HepG2 (cell line): ENCODE results near the gene SCP2. TPM values are rescaled to one million over a fixed set of nuclear protein-coding genes. Genes with fewer than 3 reads are reported as not detected.

Source experiments
- ATF5 ChIP-seq: sonication (generic); formaldehyde crosslinking; IDR thresholded peaks from 2 replicates; pipeline ENCODE4 v1.4.0; 2020; ENCODE audit warnings: mild to moderate bottlenecking, low read depth, missing genetic modification reagents
- BRF2 ChIP-seq: sonication (generic); formaldehyde crosslinking; IDR thresholded peaks from 2 replicates; pipeline ENCODE4 v1.8.1; 2022; ENCODE audit warnings: mild to moderate bottlenecking, missing genetic modification reagents
- EP300 ChIP-seq, 3 experiments: sonication (generic) in 1 of 3; formaldehyde crosslinking in 1 of 3; IDR thresholded peaks; 2 replicates each; pipeline versions ENCODE4 v1.5.1 to v1.6.1; 2011 to 2020; ENCODE audit warnings: low read depth in 2 of 3, low read length in 2 of 3, borderline replicate concordance in 1 of 3, improper control_type of control experiment in 1 of 3, mild to moderate bottlenecking in 1 of 3, missing genetic modification reagents in 1 of 3, moderate library complexity in 1 of 3
- FOXK1 ChIP-seq: sonication (generic); formaldehyde crosslinking; IDR thresholded peaks from 2 replicates; pipeline ENCODE4 v1.4.0; 2020; ENCODE audit warnings: low read depth, missing genetic modification reagents, borderline replicate concordance
- FOXP1 ChIP-seq, 2 experiments: fragments of 450-650 bp in 1 of 2; IDR thresholded peaks; 2 replicates each; pipeline ENCODE4 v1.6.1; 2017 to 2018; ENCODE audit warnings: antibody characterized with exemption in 1 of 2
- KAT2B ChIP-seq: fragments of 150-350 bp; IDR thresholded peaks from 2 replicates; pipeline ENCODE4 v1.6.1; 2014; ENCODE audit warnings: low read depth, low read length, borderline replicate concordance
- MEIS2 ChIP-seq: sonication (generic); formaldehyde crosslinking; IDR thresholded peaks from 2 replicates; pipeline ENCODE4 v1.9.0; 2021; ENCODE audit warnings: mild to moderate bottlenecking, missing genetic modification reagents
- NBN ChIP-seq: fragments of 450-650 bp; conservative IDR thresholded peaks from 2 replicates; pipeline ENCODE4 v1.6.1; 2017
- PHF20 ChIP-seq: sonication (generic); formaldehyde crosslinking; IDR thresholded peaks from 2 replicates; pipeline ENCODE4 v1.5.0; 2020; ENCODE audit warnings: mild to moderate bottlenecking, missing genetic modification reagents
- RBM39 ChIP-seq: fragments of 200-400 bp; formaldehyde crosslinking; IDR thresholded peaks from one replicate; pipeline ENCODE4 v1.6.1; 2018; ENCODE audit warnings: antibody characterized with exemption, mild to moderate bottlenecking, low read depth, low read length; ENCODE audit not compliant: poor library complexity, severe bottlenecking
- RORA ChIP-seq: sonication (generic); formaldehyde crosslinking; IDR thresholded peaks from 2 replicates; pipeline ENCODE4 v1.5.0; 2020; ENCODE audit warnings: mild to moderate bottlenecking, missing genetic modification reagents, moderate library complexity
- SMARCC2 ChIP-seq: fragments of 450-650 bp; IDR thresholded peaks from 2 replicates; pipeline ENCODE4 v1.6.1; 2017; ENCODE audit warnings: antibody characterized with exemption, mild to moderate bottlenecking
- SP2 ChIP-seq: sonication (generic); formaldehyde crosslinking; IDR thresholded peaks from 2 replicates; pipeline ENCODE4 v1.5.1; 2020; ENCODE audit warnings: mild to moderate bottlenecking, missing genetic modification reagents
- STAT5B ChIP-seq: sonication (generic); formaldehyde crosslinking; IDR thresholded peaks from 2 replicates; pipeline ENCODE4 v1.4.0; 2020; ENCODE audit warnings: missing genetic modification reagents
- ZBTB20 ChIP-seq: sonication (generic); formaldehyde crosslinking; IDR thresholded peaks from 2 replicates; pipeline ENCODE4 v1.8.1; 2023; ENCODE audit warnings: missing genetic modification reagents, low read depth, mild to moderate bottlenecking, borderline replicate concordance
- ZKSCAN5 ChIP-seq: sonication (generic); formaldehyde crosslinking; IDR thresholded peaks from 2 replicates; pipeline ENCODE4 v1.5.1; 2020; ENCODE audit warnings: mild to moderate bottlenecking, missing genetic modification reagents
- ZMYM3 ChIP-seq: sonication (generic); formaldehyde crosslinking; IDR thresholded peaks from 2 replicates; pipeline ENCODE4 v1.5.1; 2020; ENCODE audit warnings: mild to moderate bottlenecking, missing genetic modification reagents
- ZNF616 ChIP-seq: sonication (generic); formaldehyde crosslinking; IDR thresholded peaks from 2 replicates; pipeline ENCODE4 v1.5.0; 2020; ENCODE audit warnings: low read depth, mild to moderate bottlenecking, missing genetic modification reagents
- ZNF687 ChIP-seq: sonication (generic); formaldehyde crosslinking; IDR thresholded peaks from 2 replicates; pipeline ENCODE4 v1.5.1; 2020; ENCODE audit warnings: mild to moderate bottlenecking, missing genetic modification reagents, moderate library complexity
- ZNF773 ChIP-seq: sonication (generic); formaldehyde crosslinking; IDR thresholded peaks from 2 replicates; pipeline ENCODE4 v1.4.0; 2020; ENCODE audit warnings: missing genetic modification reagents, borderline replicate concordance
- polyA plus RNA-seq, 8 experiments: library from polyadenylated mRNA; depleted of rRNA in 3 of 8; stranded (reverse) in 7 of 8; unstranded in 1 of 8; fragments of >200 nt; fragmentation: Illumina TruSeq in 4 of 8; extraction: Trizol in 4 of 8; gene quantifications; 2 replicates each; pipeline versions ENCODE4 v1.2.1 to v1.2.3, GENCODE V29; 2011 to 2016; ENCODE audit warnings: low read depth in 4 of 8, missing spikeins in 1 of 8, mixed read lengths in 1 of 8; ENCODE audit not compliant: insufficient read depth in 1 of 8
- total RNA-seq, 5 experiments: library from RNA; depleted of rRNA; stranded (reverse); fragments of >200 nt; fragmentation: Illumina TruSeq; extraction: Trizol; gene quantifications; 2 replicates each; pipeline ENCODE4 v1.2.3, GENCODE V29; 2016; ENCODE audit warnings: low read depth in 1 of 5
- TF ChIP-seq, protein P1 (sequence below): IDR thresholded peaks from 2 replicates; pipeline ENCODE4 v1.6.1; 2016; ENCODE audit warnings: control low read depth

Gene SCP2
- total and polyA plus RNA-seq, 2 of the 13 experiments (the other 11 are each of a cell fraction or from before 2014, with no cell fraction given), result 59.0 to 133 TPM

DNA sequence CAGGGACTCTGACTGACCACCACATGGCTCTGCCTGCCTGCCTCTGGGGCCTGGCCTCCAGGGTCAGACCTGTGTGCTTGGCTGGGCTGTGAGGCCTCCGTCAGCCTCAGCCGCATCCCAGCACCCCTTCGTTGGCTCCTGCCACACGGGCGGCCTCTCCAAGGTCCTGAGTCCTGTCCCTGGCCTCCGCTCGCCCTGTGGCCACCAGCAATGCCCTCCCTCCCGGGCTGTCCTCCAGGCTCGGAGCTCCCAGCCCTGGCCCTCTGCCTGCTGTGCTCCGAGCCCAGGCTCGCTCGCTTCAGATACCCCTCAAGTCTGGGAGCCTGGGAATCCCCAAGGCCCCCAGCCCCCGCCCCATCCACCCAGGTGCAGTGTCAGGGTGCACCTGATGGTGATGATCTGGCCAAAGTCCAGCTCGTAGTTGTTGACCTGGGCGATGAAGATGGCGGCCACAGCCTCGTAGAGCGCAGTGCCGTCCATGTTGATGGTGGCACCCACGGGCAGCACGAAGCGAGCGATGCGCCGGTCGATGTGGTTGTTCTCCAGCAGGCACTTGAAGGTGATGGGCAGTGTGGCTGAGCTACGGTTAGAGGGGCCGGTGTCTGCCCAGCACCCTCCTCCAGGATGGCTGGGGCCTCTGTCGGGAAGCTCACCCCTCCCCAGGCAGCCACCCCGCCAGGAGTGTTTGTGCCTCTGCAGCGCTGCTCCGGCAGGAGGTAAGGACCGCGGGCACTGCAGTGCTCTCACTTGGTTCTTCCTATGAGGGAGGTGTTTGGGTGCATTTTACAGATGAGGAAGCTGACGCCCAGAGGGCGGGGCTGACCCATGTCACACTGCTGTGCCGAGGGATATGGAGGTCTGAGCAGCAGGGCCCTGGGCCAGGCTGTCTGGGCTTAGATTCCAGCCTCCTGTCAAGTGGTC lies 163.4 kb downstream of the SCP2 start (continued):
- peak; percentile 70 for TF ChIP-seq ZNF687 (CRISPR knock-in tag)
- no peak for TF ChIP-seq FOXK1 (CRISPR knock-in tag)
- no peak for TF ChIP-seq NBN
- TF ChIP-seq ZKSCAN5 (CRISPR knock-in tag), result 0 out of 2 replicates have a peak, but pooled peaks have one; percentile 72
- TF ChIP-seq SP2 (CRISPR knock-in tag), result peak; percentile 53; the same call in 1 of the 2 replicates
- peak; percentile 42; the same call in 1 of the 2 replicates for TF ChIP-seq PHF20 (CRISPR knock-in tag)
- no peak for TF ChIP-seq ATF5 (CRISPR knock-in tag)
- no peak for TF ChIP-seq RBM39
- peak; percentile 23; the same call in 1 of the 2 replicates for TF ChIP-seq ZBTB20 (CRISPR knock-in tag)
- TF ChIP-seq ZNF773, result 0 out of 2 replicates have a peak, but pooled peaks have one; percentile 56
- no peak for TF ChIP-seq KAT2B
- TF ChIP-seq BRF2, result no peak
- TF ChIP-seq MEIS2 (CRISPR knock-in tag), result no peak
- TF ChIP-seq, protein P1, sequence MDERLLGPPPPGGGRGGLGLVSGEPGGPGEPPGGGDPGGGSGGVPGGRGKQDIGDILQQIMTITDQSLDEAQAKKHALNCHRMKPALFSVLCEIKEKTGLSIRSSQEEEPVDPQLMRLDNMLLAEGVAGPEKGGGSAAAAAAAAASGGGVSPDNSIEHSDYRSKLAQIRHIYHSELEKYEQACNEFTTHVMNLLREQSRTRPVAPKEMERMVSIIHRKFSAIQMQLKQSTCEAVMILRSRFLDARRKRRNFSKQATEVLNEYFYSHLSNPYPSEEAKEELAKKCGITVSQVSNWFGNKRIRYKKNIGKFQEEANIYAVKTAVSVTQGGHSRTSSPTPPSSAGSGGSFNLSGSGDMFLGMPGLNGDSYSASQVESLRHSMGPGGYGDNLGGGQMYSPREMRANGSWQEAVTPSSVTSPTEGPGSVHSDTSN (CRISPR knock-in tag), result no peak
- TF ChIP-seq STAT5B, result no peak
- TF ChIP-seq RORA (CRISPR knock-in tag), result no peak
- no peak for TF ChIP-seq ZMYM3 (CRISPR knock-in tag)
- TF ChIP-seq SMARCC2, result no peak
- TF ChIP-seq FOXP1 (IDR thresholded peaks at IDR 0.05), result no peak
- TF ChIP-seq FOXP1 (CRISPR knock-in tag; IDR thresholded peaks at IDR 0.05), result no peak
- no peak for TF ChIP-seq ZNF616 (CRISPR knock-in tag)
- no peak for TF ChIP-seq EP300 (IDR thresholded peaks at IDR 0.05; ENCODE audit: low read depth in 2 of 2, low read length in 2 of 2)
- TF ChIP-seq EP300 (CRISPR knock-in tag; IDR thresholded peaks at IDR 0.05; ENCODE audit: borderline replicate concordance), result no peak
